Esophagus mucosa (tissue), 1 donor: ENCODE results near the gene ZNF283. TPM values are rescaled to one million over a fixed set of nuclear protein-coding genes. Genes with fewer than 3 reads are reported as not detected.
"Not testable (repeated sequence)": the region's sequence is repeated elsewhere in the genome, so short reads cannot be mapped to it uniquely, and the experiment has no call there.

Experiments
- ATAC-seq: fragments of 200-7000 bp; cut with Tn5 transposase; one replicate; pipeline ENCODE4 v1.9.1; 2020
- total RNA-seq: library from RNA; stranded (reverse); gene quantifications from one replicate; pipeline ENCODE4 v1.2.4, GENCODE V29; 2023
- donor health status: DM: yes; HTN: yes; CAD: no.

ZNF283 gene
- total RNA-seq, 1 donor from 2014 or later, result 5.3 TPM

GRCh38 chr19:43799502-43800142 is 27.5 kb upstream of the ZNF283 start:
- ATAC-seq, result peak; percentile 79

- no peak for ATAC-seq
Observed at GRCh38 chr19:43802216-43802951, 24.7 kb upstream of the ZNF283 start, which contains the start of gene LYPD5. LYPD5 (minus strand) TSS chr19:43802447; CDS start chr19:43802380, 67 bp downstream.

GRCh38 chr19:43804432-43804831 is 22.7 kb upstream of the ZNF283 start:
- ATAC-seq, result no peak

DNA sequence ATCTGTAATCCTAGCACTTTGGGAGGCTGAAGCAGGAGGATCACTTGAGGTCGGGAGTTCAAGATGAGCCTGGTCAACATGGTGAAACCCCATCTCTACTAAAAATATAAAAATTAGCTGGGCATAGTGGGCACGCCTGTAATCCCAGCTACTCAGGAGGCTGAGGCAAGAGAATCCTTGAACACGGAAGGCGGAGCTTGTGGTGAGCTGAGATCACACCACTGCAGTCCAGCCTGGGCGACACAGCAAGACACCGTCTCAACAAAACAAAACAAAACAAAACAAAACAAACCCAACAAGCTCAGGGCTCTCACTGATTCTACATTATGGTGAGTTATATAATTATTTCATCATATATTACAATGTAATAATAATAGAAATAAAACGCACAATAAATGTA is 20.7 kb upstream of the ZNF283 start:
- not testable (repeated sequence) for ATAC-seq

GRCh38 chr19:43806848-43807247 is 20.3 kb upstream of the ZNF283 start:
- no peak for ATAC-seq

DNA sequence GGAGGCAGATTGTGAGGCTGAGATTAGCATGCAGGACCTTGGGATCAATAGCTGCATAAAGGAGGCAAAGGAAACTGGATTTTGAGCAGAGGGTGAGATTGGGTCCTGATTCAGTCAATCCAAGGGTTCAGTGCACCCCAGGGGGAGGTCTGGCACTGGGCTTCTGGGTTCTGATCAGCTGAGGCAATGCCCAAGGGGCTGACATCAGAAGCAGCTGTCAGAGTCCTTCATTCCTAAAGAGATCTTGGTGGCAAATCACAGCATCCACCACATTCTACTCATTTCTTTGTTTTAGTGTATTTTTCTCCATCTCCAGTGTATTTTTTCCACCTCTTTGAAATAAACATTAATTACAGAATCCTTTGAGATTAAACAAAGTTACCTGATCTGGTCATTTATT is 19.5 kb upstream of the ZNF283 start:
- ATAC-seq, result no peak

GRCh38 chr19:43809762-43810696 is 17.1 kb upstream of the ZNF283 start:
- ATAC-seq, result peak; percentile 63

DNA sequence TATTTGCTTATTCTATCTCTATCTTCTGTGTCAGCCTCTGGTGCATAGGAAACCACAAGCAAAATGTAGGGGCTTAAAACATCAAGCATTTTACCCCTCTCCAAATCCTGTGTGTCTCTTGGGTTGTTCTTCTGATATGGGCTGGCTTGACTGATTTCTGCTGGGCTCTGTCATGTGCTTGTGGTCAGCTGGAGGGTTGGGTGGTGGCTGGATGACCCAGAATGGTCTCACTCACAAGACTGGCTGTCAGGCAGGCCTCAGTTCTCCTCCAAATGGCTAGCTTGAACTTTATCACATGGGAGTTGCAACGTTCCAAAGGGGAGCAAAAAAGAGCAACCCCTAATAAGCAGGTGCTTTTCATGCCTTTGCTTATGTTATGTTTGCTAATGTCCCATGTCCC is 15.3 kb upstream of the ZNF283 start:
- ATAC-seq, result no peak

DNA sequence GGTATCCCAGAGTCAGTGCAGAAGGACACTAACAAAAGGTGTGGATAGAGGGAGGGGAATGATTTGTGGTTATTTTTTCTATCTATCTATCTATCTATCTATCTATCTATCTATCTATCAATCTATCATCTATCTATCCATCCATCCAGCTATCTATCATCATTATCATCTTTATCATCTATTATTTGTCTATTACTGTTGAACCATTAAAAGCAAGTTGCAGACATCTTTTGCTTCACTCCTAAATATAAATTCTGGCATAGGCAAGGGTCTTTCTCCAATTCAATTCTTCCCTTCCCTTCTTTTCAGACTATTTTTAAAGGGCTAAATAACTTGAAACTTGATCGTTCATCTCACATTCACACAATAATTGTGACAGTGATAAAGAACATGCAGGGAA is 14.9 kb upstream of the ZNF283 start:
- no peak for ATAC-seq

- no peak for ATAC-seq
Observed at GRCh38 chr19:43812688-43813087, 14.4 kb upstream of the ZNF283 start.

GRCh38 chr19:43814663-43815352 is 12.3 kb upstream of the ZNF283 start:
- ATAC-seq, result peak; percentile 50

- ATAC-seq, result not testable (repeated sequence)
Observed at GRCh38 chr19:43817454-43817853, 9.7 kb upstream of the ZNF283 start.

DNA sequence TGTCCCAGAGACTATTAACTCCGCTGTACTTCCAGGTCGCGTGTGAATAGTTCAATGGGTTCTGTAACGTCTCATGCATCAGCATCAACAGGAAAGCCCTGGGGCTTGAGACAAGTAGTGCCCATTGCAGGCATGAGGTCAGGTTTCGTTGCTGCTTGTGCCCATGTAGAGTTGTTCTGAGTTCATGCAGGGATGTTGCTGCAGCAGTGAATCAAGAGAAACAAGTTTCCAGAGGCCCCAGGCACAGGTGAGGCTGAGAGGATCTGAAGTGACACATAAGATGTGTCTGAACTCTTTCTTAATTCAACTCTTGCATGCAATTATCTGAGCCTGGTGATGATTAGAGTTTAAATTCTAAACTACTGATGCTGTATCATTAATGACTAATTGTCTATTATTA is 8.6 kb upstream of the ZNF283 start:
- peak; percentile 97 for ATAC-seq

DNA sequence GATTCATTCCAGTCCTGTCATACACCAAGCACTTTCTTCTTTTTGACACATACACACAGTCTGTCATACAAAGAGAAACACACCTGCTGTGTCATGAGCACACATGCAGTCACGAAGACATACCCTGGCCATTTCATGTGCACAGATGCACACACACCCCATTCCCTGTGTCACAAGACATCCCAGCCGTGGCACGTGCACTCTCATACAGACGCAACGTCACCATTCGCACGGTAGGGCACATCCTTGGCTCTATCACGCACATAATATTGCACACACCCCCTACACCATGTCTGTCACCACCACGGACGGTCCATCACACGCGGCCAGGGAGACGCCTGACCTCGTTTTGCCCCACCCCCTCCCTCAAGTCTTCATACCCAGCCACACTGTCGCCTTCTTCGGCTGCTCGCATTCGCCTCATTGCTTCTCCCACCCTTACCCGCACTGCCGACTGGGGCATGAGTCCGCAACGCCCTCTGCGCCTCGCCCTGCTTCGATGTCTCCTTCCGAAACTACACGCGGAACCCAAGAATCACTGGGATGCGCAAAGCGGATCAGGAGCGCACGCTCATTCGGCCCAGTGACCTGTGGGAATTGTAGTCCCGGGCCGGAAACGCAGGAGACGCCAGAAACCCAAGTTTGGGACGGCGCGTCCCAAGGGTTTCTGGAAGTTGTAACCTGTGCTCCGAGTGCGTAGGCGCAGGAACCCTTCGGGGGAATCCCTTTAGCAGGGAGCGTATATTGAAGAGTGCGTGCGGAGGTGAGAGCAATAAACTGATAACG is 6.8 kb upstream of the ZNF283 start:
- no peak for ATAC-seq

- ATAC-seq, result no peak
Observed at GRCh38 chr19:43820884-43821215, 6.3 kb upstream of the ZNF283 start.

- ATAC-seq, result not testable (repeated sequence)
Observed at GRCh38 chr19:43823856-43824255, 3.3 kb upstream of the ZNF283 start.

GRCh38 chr19:43824572-43824971 is 2.5 kb upstream of the ZNF283 start:
- not testable (repeated sequence) for ATAC-seq

DNA sequence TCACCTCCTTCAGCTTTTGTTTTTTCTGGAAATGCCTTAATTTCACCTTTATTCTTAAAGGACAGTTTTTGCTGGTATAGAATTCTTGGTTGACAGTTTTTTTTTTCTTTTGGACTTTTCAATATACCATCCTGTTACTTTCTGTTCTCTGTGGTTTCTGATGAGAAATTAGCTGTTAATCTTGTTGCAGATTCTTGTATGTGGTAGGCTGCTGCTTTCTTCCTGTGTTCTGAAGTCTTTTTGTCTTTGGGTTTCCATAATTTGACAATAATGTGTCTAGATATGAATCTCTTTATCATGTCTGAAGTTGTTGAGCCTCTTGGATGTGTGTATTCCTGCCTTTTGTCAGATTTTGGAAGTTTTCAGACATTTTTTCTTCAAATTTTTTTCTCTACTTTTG is 12.0 kb downstream of the ZNF283 start:
- ATAC-seq, result no peak

GRCh38 chr19:43842007-43842406 is 14.9 kb downstream of the ZNF283 start:
- no peak for ATAC-seq

DNA sequence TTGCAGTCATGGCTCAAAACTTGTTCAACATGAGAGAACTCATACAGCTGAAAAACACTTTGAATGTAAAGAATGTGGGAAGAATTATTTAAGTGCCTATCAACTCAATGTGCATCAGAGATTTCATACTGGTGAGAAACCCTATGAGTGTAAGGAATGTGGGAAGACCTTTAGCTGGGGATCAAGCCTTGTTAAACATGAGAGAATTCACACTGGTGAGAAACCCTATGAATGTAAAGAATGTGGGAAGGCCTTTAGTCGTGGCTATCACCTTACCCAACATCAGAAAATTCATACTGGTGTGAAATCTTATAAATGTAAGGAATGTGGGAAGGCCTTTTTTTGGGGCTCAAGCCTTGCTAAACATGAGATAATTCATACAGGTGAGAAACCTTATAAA is 20.1 kb downstream of the ZNF283 start:
- ATAC-seq, result no peak

- ATAC-seq, result no peak
Observed at GRCh38 chr19:43847884-43848283, 20.8 kb downstream of the ZNF283 start.

DNA sequence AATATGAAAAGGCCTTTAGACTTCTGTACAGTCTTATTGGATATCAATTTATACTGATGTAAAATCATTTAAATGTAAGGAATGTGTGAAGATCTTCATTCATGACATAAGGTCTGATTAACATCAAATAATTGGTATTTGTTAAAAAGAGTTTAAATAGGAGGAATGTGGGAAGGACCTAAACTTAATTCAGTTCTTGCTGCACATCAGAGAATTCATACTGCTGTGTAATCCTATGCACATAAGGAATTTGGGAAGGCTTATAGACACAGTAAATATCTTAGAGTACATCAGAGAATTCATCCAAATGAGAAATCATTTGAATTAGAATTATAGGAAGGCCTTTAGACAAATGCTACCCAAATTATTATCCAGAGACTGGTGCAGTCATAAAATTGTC is 21.7 kb downstream of the ZNF283 start:
- ATAC-seq, result no peak
